Gastroesophageal sphincter (tissue), 4 donors: ENCODE data around the gene PSMD14. TPM values are rescaled to one million over a fixed set of nuclear protein-coding genes. Genes with fewer than 3 reads are reported as not detected.

Source experiments
- ATAC-seq: fragments of 150-250 bp; one replicate; pipeline ENCODE4 v1.9.1; 2016; ENCODE audit warnings: mild to moderate bottlenecking, moderate library complexity
- H3K27ac ChIP-seq, 4 donors: fragments of 200-600 bp; sonication (generic) in 3 of 4; 1 replicate in 3 of 4; 2 replicates in 1 of 4; pipeline ENCODE4 v1.5.1; 2016 to 2019
- H3K27me3 ChIP-seq: fragments of 200-600 bp; sonication (generic); one replicate; pipeline ENCODE4 v1.5.1; 2019
- H3K36me3 ChIP-seq, 2 donors: fragments of 200-600 bp; sonication (generic); one replicate each; pipeline ENCODE4 v1.5.1; 2019; ENCODE audit warnings: control low read depth in 1 of 2
- H3K4me1 ChIP-seq, 3 donors: fragments of 200-600 bp; sonication (generic); 1 replicate in 2 of 3; 2 replicates in 1 of 3; pipeline ENCODE4 v1.5.1; 2016 to 2019; ENCODE audit warnings: control low read depth in 2 of 3
- H3K4me3 ChIP-seq, 2 donors: fragments of 200-600 bp; sonication (generic); one replicate each; pipeline ENCODE4 v1.5.1; 2019; ENCODE audit warnings: mild to moderate bottlenecking in 1 of 2, moderate library complexity in 1 of 2
- H3K9me3 ChIP-seq, 3 donors: fragments of 200-600 bp; sonication (generic); one replicate each; pipeline ENCODE4 v1.5.1; 2017 to 2019; ENCODE audit warnings: control low read depth in 2 of 3
- CTCF ChIP-seq, 4 experiments: fragments of 200-600 bp in 2 of 4; fragments of 450-650 bp in 2 of 4; sonication (generic) in 1 of 4; IDR thresholded peaks; one replicate each; pipeline ENCODE4 v1.5.1; 2017 to 2019; ENCODE audit warnings: antibody characterized with exemption in 4 of 4, mild to moderate bottlenecking in 2 of 4, moderate library complexity in 2 of 4
- EP300 ChIP-seq: sonication (generic); formaldehyde crosslinking; IDR thresholded peaks from one replicate; pipeline ENCODE4 v1.6.1; 2017; ENCODE audit warnings: antibody characterized with exemption, mild to moderate bottlenecking
- POLR2A ChIP-seq, 2 donors: fragments of 450-650 bp; IDR thresholded peaks; one replicate each; pipeline ENCODE4 v1.6.1; 2017; ENCODE audit warnings: antibody characterized with exemption in 2 of 2, mild to moderate bottlenecking in 2 of 2, moderate library complexity in 1 of 2
- POLR2AphosphoS5 ChIP-seq: sonication (generic); formaldehyde crosslinking; IDR thresholded peaks from one replicate; pipeline ENCODE4 v1.6.1; 2017; ENCODE audit warnings: antibody characterized with exemption
- WGBS, 2 donors: methylation state at CpG; one replicate each; pipeline ENCODE4 v1.1.5; 2018; ENCODE audit warnings: low coverage in 1 of 2; 5-methylcytosine and 5-hydroxymethylcytosine counted together
- total RNA-seq, 4 donors: library from RNA; depleted of rRNA; stranded (reverse); fragments of >200 nt; gene quantifications; one replicate each; pipeline ENCODE4 v1.1.0, GENCODE V29; 2016

The PSMD14 gene
- total RNA-seq, 4 donors from 2014 or later: 32.3 to 46.1 (median 35.6) TPM

- no peak overlapping the region for H3K27ac ChIP-seq
- no peaks in the 10 kb centered on the region for H3K27me3 ChIP-seq
- peaks cover 0 to 10% (median 0%) of the 10 kb centered on the region in 3 donors for H3K4me1 ChIP-seq
- ATAC-seq: no peak
- H3K4me3 ChIP-seq: no peak overlapping the region
- TF ChIP-seq CTCF (IDR thresholded peaks at IDR 0.05) (no peak), EP300 (no peak), POLR2A (IDR thresholded peaks at IDR 0.05) (no peak), POLR2AphosphoS5 (no peak)
- H3K36me3 ChIP-seq: no peaks in the 10 kb centered on the region
- no peaks in the 10 kb centered on the region for H3K9me3 ChIP-seq
- 100% methylated on average over 1 to 2 of the region's 3 CpGs for WGBS, 2 donors
Measured at GRCh38 chr2:161343235-161343634, 35.0 kb downstream of the PSMD14 start.

GRCh38 chr2:161344692-161345091, 36.5 kb downstream of the PSMD14 start:
- no peaks in the 10 kb centered on the region for H3K9me3 ChIP-seq
- WGBS, 2 donors: 87 to 100% methylated on average over 1 to 2 of the region's 2 CpGs
- no peak overlapping the region for H3K4me3 ChIP-seq
- H3K27ac ChIP-seq: no peak overlapping the region
- H3K36me3 ChIP-seq: no peaks in the 10 kb centered on the region
- no peak for TF ChIP-seq EP300
- no peak for TF ChIP-seq CTCF (IDR thresholded peaks at IDR 0.05)
- TF ChIP-seq POLR2A (IDR thresholded peaks at IDR 0.05): no peak
- TF ChIP-seq POLR2AphosphoS5: no peak
- ATAC-seq: no peak
- H3K27me3 ChIP-seq: no peaks in the 10 kb centered on the region
- H3K4me1 ChIP-seq: peaks cover 0 to 11% (median 0%) of the 10 kb centered on the region in 3 donors

- ATAC-seq: no peak
- no peak overlapping the region for H3K27ac ChIP-seq
- H3K4me3 ChIP-seq: no peak overlapping the region
- TF ChIP-seq EP300 (no peak), POLR2AphosphoS5 (no peak), CTCF (IDR thresholded peaks at IDR 0.05) (no peak), POLR2A (IDR thresholded peaks at IDR 0.05) (no peak)
- peaks cover 0 to 26% (median 0%) of the 10 kb centered on the region in 3 donors for H3K4me1 ChIP-seq
- H3K36me3 ChIP-seq: no peaks in the 10 kb centered on the region
- 84 to 94% methylated on average over 6 of the region's 6 CpGs for WGBS, 2 donors
- H3K9me3 ChIP-seq: no peaks in the 10 kb centered on the region
- H3K27me3 ChIP-seq: no peaks in the 10 kb centered on the region
Measured at GRCh38 chr2:161351678-161352077, 43.5 kb downstream of the PSMD14 start.

GRCh38 chr2:161352719-161353118, 44.5 kb downstream of the PSMD14 start:
- Histone ChIP-seq H3K36me3 (no peaks in the 10 kb centered on the region), H3K27ac (no peak overlapping the region), H3K4me3 (no peak overlapping the region), H3K9me3 (no peaks in the 10 kb centered on the region), H3K4me1 (peaks cover 0 to 32% (median 0%) of the 10 kb centered on the region in 3 donors), H3K27me3 (no peaks in the 10 kb centered on the region)
- no peak for TF ChIP-seq POLR2AphosphoS5
- no peak for TF ChIP-seq EP300
- TF ChIP-seq POLR2A (IDR thresholded peaks at IDR 0.05): no peak
- TF ChIP-seq CTCF (IDR thresholded peaks at IDR 0.05): no peak
- ATAC-seq: no peak

- Histone ChIP-seq H3K27me3 (no peaks in the 10 kb centered on the region), H3K27ac (no peak overlapping the region), H3K36me3 (no peaks in the 10 kb centered on the region), H3K4me3 (no peak overlapping the region), H3K4me1 (peaks cover 0 to 33% (median 0%) of the 10 kb centered on the region in 3 donors), H3K9me3 (no peaks in the 10 kb centered on the region)
- WGBS, 2 donors: 14 to 26% methylated on average over 1 of the region's 1 CpG
- no peak for ATAC-seq
- no peak for TF ChIP-seq EP300
- no peak for TF ChIP-seq POLR2AphosphoS5
- TF ChIP-seq POLR2A (IDR thresholded peaks at IDR 0.05): no peak
Measured at GRCh38 chr2:161353543-161353942, 45.3 kb downstream of the PSMD14 start.
